H1 (cell line): ENCODE data around the gene ATG4C. TPM values are rescaled to one million over a fixed set of nuclear protein-coding genes. Genes with fewer than 3 reads are reported as not detected.

Experiments used
- CTCF ChIA-PET: fragments of 300-600 bp; sonication (Branson Sonifier 250); formaldehyde crosslinking; loops from one replicate; lab custom pipeline; 2021; ENCODE audit not compliant: partially characterized antibody; lab: Charles Lee
- POLR2A ChIA-PET: fragments of 300-600 bp; sonication (Branson Sonifier 250); formaldehyde crosslinking; loops from one replicate; lab custom pipeline; 2021; ENCODE audit warnings: inconsistent platforms; ENCODE audit not compliant: partially characterized antibody; lab: Charles Lee
- DNase-seq, 2 experiments: peaks; one replicate each; pipeline versions ENCODE4 v3.0.0 to v3.0.0-alpha.2; 2010 to 2022; ENCODE audit warnings: low spot score in 2 of 2, low read depth in 1 of 2, mixed read lengths in 1 of 2
- FAIRE-seq: peaks from 2 replicates; lab custom pipeline; 2011; peaks lifted over from hg19 to GRCh38; lab: Jason Lieb, UNC
- H2AFZ ChIP-seq: 2 replicates; pipeline ENCODE4 v1.8.1; 2012; ENCODE audit warnings: low read length, inconsistent platforms
- H2AK5ac ChIP-seq: 2 replicates; pipeline ENCODE4 v1.6.1; 2013; ENCODE audit warnings: low read depth, low read length
- H2BK120ac ChIP-seq: replicated peaks from 2 replicates; pipeline ENCODE3; 2013; ENCODE audit warnings: low read depth, low read length, inconsistent platforms
- H2BK12ac ChIP-seq: 2 replicates; pipeline ENCODE4 v1.6.1; 2013; ENCODE audit warnings: low read depth, low read length
- H2BK15ac ChIP-seq: 2 replicates; pipeline ENCODE4 v1.6.1; 2013; ENCODE audit warnings: low read length
- H2BK20ac ChIP-seq: 2 replicates; pipeline ENCODE4 v1.6.1; 2013; ENCODE audit warnings: low read length
- H2BK5ac ChIP-seq: 2 replicates; pipeline ENCODE4 v1.6.1; 2013; ENCODE audit warnings: low read depth, low read length
- H3K14ac ChIP-seq: 2 replicates; pipeline ENCODE4 v1.6.1; 2013; ENCODE audit warnings: inconsistent platforms; ENCODE audit not compliant: insufficient read length
- H3K18ac ChIP-seq: 2 replicates; pipeline ENCODE4 v1.6.1; 2013; ENCODE audit warnings: low read length; ENCODE audit errors: extremely low read depth
- H3K23ac ChIP-seq: 2 replicates; pipeline ENCODE4 v1.6.1; 2013; ENCODE audit warnings: inconsistent platforms; ENCODE audit not compliant: insufficient read length
- H3K23me2 ChIP-seq: 2 replicates; pipeline ENCODE4 v1.6.1; 2013; ENCODE audit warnings: low read depth, low read length
- H3K27ac ChIP-seq: 2 replicates; pipeline ENCODE4 v1.6.1; 2011; ENCODE audit warnings: low read depth, low read length, inconsistent platforms
- H3K27me3 ChIP-seq, 4 experiments: replicated peaks in 1 of 4; 1 replicate in 1 of 4; 2 replicates in 3 of 4; pipeline versions ENCODE4 v1.6.1 to v1.8.1; 2011 to 2013; ENCODE audit warnings: low read length in 3 of 4, mild to moderate bottlenecking in 3 of 4, inconsistent platforms in 2 of 4, mixed read lengths in 2 of 4, moderate library complexity in 1 of 4; ENCODE audit not compliant: control insufficient read depth in 3 of 4, insufficient read depth in 3 of 4; ENCODE audit errors: extremely low read depth in 1 of 4
- H3K36me3 ChIP-seq, 4 experiments: 2 replicates each; pipeline versions ENCODE4 v1.6.1 to v1.8.1; 2011 to 2013; ENCODE audit warnings: mild to moderate bottlenecking in 4 of 4, low read length in 3 of 4, moderate library complexity in 2 of 4, control low read depth in 1 of 4, inconsistent platforms in 1 of 4; ENCODE audit not compliant: insufficient read depth in 4 of 4, control insufficient read depth in 2 of 4
- H3K4ac ChIP-seq: replicated peaks from 2 replicates; pipeline ENCODE3; 2013; ENCODE audit warnings: low read length, low read depth, mixed read lengths, inconsistent platforms; ENCODE audit not compliant: insufficient read length
- H3K4me1 ChIP-seq, 4 experiments: replicated peaks in 1 of 4; 1 replicate in 1 of 4; 2 replicates in 3 of 4; pipeline versions ENCODE4 v1.6.1 to v1.8.1; 2011 to 2013; ENCODE audit warnings: low read length in 3 of 4, inconsistent platforms in 2 of 4, mixed read lengths in 1 of 4; ENCODE audit not compliant: insufficient read depth in 4 of 4, control insufficient read depth in 3 of 4
- H3K4me2 ChIP-seq, 2 experiments: 2 replicates each; pipeline versions ENCODE4 v1.6.1 to v1.8.1; 2011 to 2013; ENCODE audit warnings: low read depth in 2 of 2, low read length in 2 of 2, control low read depth in 1 of 2, inconsistent platforms in 1 of 2, mild to moderate bottlenecking in 1 of 2; ENCODE audit not compliant: insufficient read depth in 1 of 2
- H3K4me3 ChIP-seq, 4 experiments: fragments of 200-600, 300-600 bp in 1 of 4; sonication (generic), shearing (Covaris generic), sonication (Bioruptor Twin) in 1 of 4; 2 replicates each; pipeline versions ENCODE4 v1.5.1 to v1.8.1; 2011 to 2016; ENCODE audit warnings: low read length in 4 of 4, low read depth in 3 of 4, control low read depth in 2 of 4, inconsistent platforms in 2 of 4, mild to moderate bottlenecking in 2 of 4, mixed read lengths in 1 of 4, moderate library complexity in 1 of 4; ENCODE audit not compliant: insufficient read depth in 2 of 4; ENCODE audit errors: extremely low read depth in 1 of 4
- H3K56ac ChIP-seq: replicated peaks from 2 replicates; pipeline ENCODE3; 2013; ENCODE audit warnings: low read depth, mild to moderate bottlenecking, mixed read lengths, low read length, inconsistent platforms; ENCODE audit not compliant: insufficient read length
- H3K79me1 ChIP-seq: 2 replicates; pipeline ENCODE4 v1.6.1; 2013; ENCODE audit warnings: low read depth, low read length, control low read depth
- H3K79me2 ChIP-seq, 2 experiments: 2 replicates each; pipeline versions ENCODE4 v1.6.1 to v1.8.1; 2012 to 2013; ENCODE audit warnings: low read length in 2 of 2, mild to moderate bottlenecking in 2 of 2, inconsistent platforms in 1 of 2; ENCODE audit not compliant: insufficient read depth in 2 of 2, control insufficient read depth in 1 of 2
- H3K9ac ChIP-seq, 4 experiments: replicated peaks in 1 of 4; 1 replicate in 1 of 4; 2 replicates in 3 of 4; pipeline versions ENCODE4 v1.6.1 to v1.8.1; 2011 to 2013; ENCODE audit warnings: low read depth in 3 of 4, low read length in 3 of 4, control low read depth in 2 of 4, mild to moderate bottlenecking in 2 of 4, moderate library complexity in 2 of 4, inconsistent platforms in 1 of 4; ENCODE audit errors: extremely low read depth in 1 of 4
- H3K9me3 ChIP-seq, 2 experiments: 2 replicates each; pipeline versions ENCODE4 v1.6.1 to v1.8.1; 2012 to 2013; ENCODE audit warnings: mild to moderate bottlenecking in 2 of 2, moderate library complexity in 2 of 2, control low read depth in 1 of 2, inconsistent platforms in 1 of 2, low read depth in 1 of 2, low read length in 1 of 2, mixed read lengths in 1 of 2; ENCODE audit not compliant: insufficient read depth in 2 of 2
- H4K20me1 ChIP-seq, 2 experiments: replicated peaks in 1 of 2; 2 replicates each; pipeline versions ENCODE3 to v1.8.1; 2011 to 2013; ENCODE audit warnings: inconsistent platforms in 2 of 2, low read length in 2 of 2, mild to moderate bottlenecking in 1 of 2; ENCODE audit not compliant: insufficient read depth in 2 of 2, control insufficient read depth in 1 of 2
- H4K5ac ChIP-seq: 2 replicates; pipeline ENCODE4 v1.6.1; 2013; ENCODE audit warnings: low read length, low read depth, mixed read lengths, inconsistent platforms; ENCODE audit not compliant: insufficient read length
- H4K8ac ChIP-seq: 2 replicates; pipeline ENCODE4 v1.8.0; 2013; ENCODE audit warnings: mild to moderate bottlenecking, moderate library complexity, low read length, inconsistent platforms; ENCODE audit not compliant: insufficient read depth; ENCODE audit errors: extremely low read depth
- H4K91ac ChIP-seq: replicated peaks from 2 replicates; pipeline ENCODE3; 2013; ENCODE audit warnings: low read length, mixed read lengths, inconsistent platforms; ENCODE audit not compliant: insufficient read length
- ASH2L ChIP-seq: fragments of 200-600, 300-600 bp; sonication (generic); IDR thresholded peaks from one replicate; pipeline ENCODE4 v1.7.1; 2017; ENCODE audit warnings: low read length
- BCL11A ChIP-seq, 2 experiments: IDR thresholded peaks; one replicate each; pipeline ENCODE4 v1.6.1; 2011; ENCODE audit warnings: low read depth in 2 of 2, low read length in 2 of 2, mild to moderate bottlenecking in 2 of 2
- FOSL1 ChIP-seq: IDR thresholded peaks from 2 replicates; pipeline ENCODE4 v1.6.1; 2011; ENCODE audit warnings: mild to moderate bottlenecking, low read depth, low read length, moderate library complexity; ENCODE audit not compliant: insufficient read depth
- HDAC2 ChIP-seq, 2 experiments: fragments of 300-600 bp in 1 of 2; sonication (generic) in 1 of 2; IDR thresholded peaks; 2 replicates each; pipeline ENCODE4 v1.6.1; 2011 to 2012; ENCODE audit warnings: low read depth in 2 of 2, low read length in 2 of 2, mild to moderate bottlenecking in 2 of 2, moderate library complexity in 2 of 2, borderline replicate concordance in 1 of 2, inconsistent platforms in 1 of 2
- KDM1A ChIP-seq: fragments of 200-600, 300-600 bp; sonication (generic); IDR thresholded peaks from 2 replicates; pipeline ENCODE4 v1.7.1; 2016; ENCODE audit warnings: mild to moderate bottlenecking, low read length, borderline replicate concordance
- RXRA ChIP-seq: IDR thresholded peaks from 2 replicates; pipeline ENCODE4 v1.6.1; 2011; ENCODE audit warnings: low read depth, mild to moderate bottlenecking, low read length, moderate library complexity; ENCODE audit not compliant: insufficient read depth
- SIN3A ChIP-seq, 2 experiments: IDR thresholded peaks in 1 of 2; conservative IDR thresholded peaks in 1 of 2; 2 replicates each; pipeline ENCODE4 v1.6.1; 2011 to 2012; ENCODE audit warnings: low read length in 2 of 2, improper control_type of control experiment in 1 of 2, low read depth in 1 of 2, mild to moderate bottlenecking in 1 of 2
- SP1 ChIP-seq: IDR thresholded peaks from 2 replicates; pipeline ENCODE4 v1.6.1; 2011; ENCODE audit warnings: low read depth, low read length
- SP4 ChIP-seq: IDR thresholded peaks from 2 replicates; pipeline ENCODE4 v1.6.1; 2012; ENCODE audit warnings: low read length, inconsistent platforms
- SRF ChIP-seq: IDR thresholded peaks from 2 replicates; pipeline ENCODE4 v1.6.1; 2011; ENCODE audit warnings: mild to moderate bottlenecking, low read depth, low read length, moderate library complexity
- WGBS, 2 experiments: shearing (Covaris generic) in 1 of 2; methylation state at CpG; one replicate each; pipeline versions ENCODE4 v1.1.6 to v1.1.7; 2013 to 2015; ENCODE audit warnings: low lambda C conversion rate in 2 of 2, mixed read lengths in 2 of 2, inconsistent platforms in 1 of 2, low coverage in 1 of 2, missing lambda C conversion rate in 1 of 2; ENCODE audit not compliant: insufficient replicate concordance in 2 of 2, insufficient coverage in 1 of 2, insufficient read length in 1 of 2; ENCODE audit errors: extremely low coverage in 1 of 2, missing lambda C conversion rate in 1 of 2; 5-methylcytosine and 5-hydroxymethylcytosine counted together
- polyA plus RNA-seq, 7 experiments: library from polyadenylated mRNA; depleted of rRNA in 3 of 7; stranded (reverse) in 5 of 7; unstranded in 2 of 7; fragments of >200 nt in 5 of 7; fragments of 200-250 nt in 2 of 7; gene quantifications; 1 replicate in 5 of 7; 2 replicates in 1 of 7; 4 replicates in 1 of 7; pipeline versions ENCODE4 v1.2.1 to v1.2.3, GENCODE V29; 2011 to 2013; ENCODE audit warnings: missing spikeins in 2 of 7, mixed read lengths in 2 of 7
- total RNA-seq: library from RNA; stranded (reverse); fragmentation: NEBNext Ultra II Directional; extraction: Animal tissue kit (Norgen Biotek cat#: 25700); gene quantifications from 2 replicates; pipeline ENCODE4 v1.2.1, GENCODE V29; 2021
- TF ChIP-seq, protein P1 (sequence below): IDR thresholded peaks from 2 replicates; pipeline ENCODE4 v1.6.1; 2012; ENCODE audit warnings: low read length, inconsistent platforms
- TF ChIP-seq, protein P2 (sequence below): IDR thresholded peaks from 2 replicates; pipeline ENCODE4 v1.6.1; 2011; ENCODE audit warnings: low read depth, mild to moderate bottlenecking, low read length; ENCODE audit not compliant: insufficient read depth

The ATG4C gene
- total and polyA plus RNA-seq, 2 of the 8 experiments (the other 6 are each of a cell fraction or from before 2014, with no cell fraction given), result 5.1 to 22.2 TPM

DNA sequence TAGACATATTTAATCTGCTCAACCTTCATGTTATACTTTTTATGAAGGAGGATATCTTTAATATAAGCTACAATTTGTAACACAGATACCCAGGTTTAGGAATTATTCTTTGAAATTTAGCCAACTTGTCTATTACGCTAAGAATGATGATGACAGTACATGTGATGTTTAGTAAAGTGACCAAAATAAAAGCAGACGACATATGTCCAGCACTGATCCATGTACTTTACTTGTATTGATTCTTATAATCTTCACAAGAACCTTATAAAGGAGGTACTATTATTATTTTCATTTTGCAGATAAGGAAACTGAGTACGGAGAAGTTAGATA lies 37.2 kb upstream of the ATG4C start:
- Histone ChIP-seq H3K4me1 (no peaks in the 10 kb centered on the region), H4K20me1 (no peaks in the 10 kb centered on the region), H3K9me3 (peaks cover 0 to 4% of the 10 kb centered on the region in 2 experiments; a peak in 1 of 4 replicates), H3K56ac (no peak overlapping the region), H4K5ac (no peak overlapping the region), H4K91ac (no peak overlapping the region), H2BK15ac (no peak overlapping the region), H3K79me2 (no peaks in the 10 kb centered on the region), H4K8ac (no peak overlapping the region), H3K36me3 (no peaks in the 10 kb centered on the region), H2AFZ (no peak overlapping the region), H3K27me3 (no peaks in the 10 kb centered on the region), H2BK12ac (no peak overlapping the region), H2BK20ac (no peak overlapping the region), H3K4ac (no peak overlapping the region), H2BK120ac (no peak overlapping the region), H3K4me3 (no peak overlapping the region), H3K79me1 (no peaks in the 10 kb centered on the region), H3K9ac (no peak overlapping the region), H2AK5ac (no peak overlapping the region), H3K23ac (no peak overlapping the region), H3K14ac (no peak overlapping the region), H3K18ac (no peak overlapping the region), H3K4me2 (no peak overlapping the region), H2BK5ac (no peak overlapping the region), H3K23me2 (no peaks in the 10 kb centered on the region), H3K27ac (no peak overlapping the region)
- FAIRE-seq (no peak), DNase-seq (no peak)
- ChIA-PET CTCF (interaction anchor here (0.7 to 4.7 kb wide), 34 partner anchors 8 to 571 kb away, joined by 3 to 50 read pairs (median 3); no protein-coding TSS in a partner anchor), POLR2A (interaction anchor here (0.6 kb wide), 1 partner anchor 141 kb away, joined by 3 read pairs; no protein-coding TSS in a partner anchor)
- 73% methylated on average over 3 of the region's 3 CpGs; no CpG with 5 or more reads in 1 of the 2 experiments for WGBS, 2 experiments
- TF ChIP-seq HDAC2 (IDR thresholded peaks at IDR 0.05; ENCODE audit: borderline replicate concordance in 1 of 2, low read depth in 2 of 2, low read length in 2 of 2) (no peak), FOSL1 (no peak), SP1 (no peak), SRF (no peak), SP4 (no peak), SIN3A (conservative IDR thresholded peaks at IDR 0.05 in 1 of 2, IDR thresholded peaks at IDR 0.05 in 1 of 2; ENCODE audit: low read depth in 1 of 2, low read length in 2 of 2) (no peak), BCL11A (IDR thresholded peaks at IDR 0.05; ENCODE audit: low read depth in 2 of 2, low read length in 2 of 2) (no peak), ASH2L (no peak), RXRA (no peak), KDM1A (no peak)
- TF ChIP-seq, protein P1, sequence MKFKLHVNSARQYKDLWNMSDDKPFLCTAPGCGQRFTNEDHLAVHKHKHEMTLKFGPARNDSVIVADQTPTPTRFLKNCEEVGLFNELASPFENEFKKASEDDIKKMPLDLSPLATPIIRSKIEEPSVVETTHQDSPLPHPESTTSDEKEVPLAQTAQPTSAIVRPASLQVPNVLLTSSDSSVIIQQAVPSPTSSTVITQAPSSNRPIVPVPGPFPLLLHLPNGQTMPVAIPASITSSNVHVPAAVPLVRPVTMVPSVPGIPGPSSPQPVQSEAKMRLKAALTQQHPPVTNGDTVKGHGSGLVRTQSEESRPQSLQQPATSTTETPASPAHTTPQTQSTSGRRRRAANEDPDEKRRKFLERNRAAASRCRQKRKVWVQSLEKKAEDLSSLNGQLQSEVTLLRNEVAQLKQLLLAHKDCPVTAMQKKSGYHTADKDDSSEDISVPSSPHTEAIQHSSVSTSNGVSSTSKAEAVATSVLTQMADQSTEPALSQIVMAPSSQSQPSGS, result no peak
- TF ChIP-seq, protein P2, sequence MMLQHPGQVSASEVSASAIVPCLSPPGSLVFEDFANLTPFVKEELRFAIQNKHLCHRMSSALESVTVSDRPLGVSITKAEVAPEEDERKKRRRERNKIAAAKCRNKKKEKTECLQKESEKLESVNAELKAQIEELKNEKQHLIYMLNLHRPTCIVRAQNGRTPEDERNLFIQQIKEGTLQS, result no peak
